DMS114 treated with DMSO at 0.1 percent for 48 hours (cell line): ENCODE results near the gene DTHD1.

Experiments
- DNase-seq: peaks from one replicate; lab custom pipeline; 2025; ENCODE audit not compliant: unreplicated experiment; lab: John Stamatoyannopoulos, UW

The DTHD1 gene

GRCh38 chr4:36269101-36269500 lies 12.3 kb upstream of the DTHD1 start:
- no peak for DNase-seq

- no peak for DNase-seq
These were observed 11.8 kb upstream of the DTHD1 start for GRCh38 chr4:36269533-36270173.

- DNase-seq: no peak
These were observed 8.1 kb upstream of the DTHD1 start for GRCh38 chr4:36273276-36273675.

GRCh38 chr4:36274158-36274557 lies 7.3 kb upstream of the DTHD1 start:
- no peak for DNase-seq

- DNase-seq: no peak
These were observed 3.9 kb upstream of the DTHD1 start for GRCh38 chr4:36277533-36277932.

- no peak for DNase-seq
These were observed 2.6 kb upstream of the DTHD1 start for GRCh38 chr4:36278789-36279188.

- DNase-seq: no peak
These were observed 861 bp upstream of the DTHD1 start for GRCh38 chr4:36280555-36280954.

- DNase-seq: no peak
These were observed 1.2 kb downstream of the DTHD1 start for GRCh38 chr4:36282503-36283030.

- no peak for DNase-seq
These were observed 2.6 kb downstream of the DTHD1 start for GRCh38 chr4:36283912-36284465.

GRCh38 chr4:36285784-36286480 lies 4.5 kb downstream of the DTHD1 start:
- no peak for DNase-seq

- DNase-seq: no peak
These were observed 5.1 kb downstream of the DTHD1 start for GRCh38 chr4:36286481-36286871.

- DNase-seq: no peak
These were observed 7.5 kb downstream of the DTHD1 start for GRCh38 chr4:36288731-36289426.

GRCh38 chr4:36290641-36291040 lies 9.2 kb downstream of the DTHD1 start:
- DNase-seq: no peak

GRCh38 chr4:36292556-36293188 lies 11.3 kb downstream of the DTHD1 start:
- DNase-seq: no peak

GRCh38 chr4:36301127-36301526 lies 19.7 kb downstream of the DTHD1 start:
- no peak for DNase-seq

GRCh38 chr4:36303426-36304137 lies 22.2 kb downstream of the DTHD1 start:
- DNase-seq: no peak

GRCh38 chr4:36304138-36304681 lies 22.8 kb downstream of the DTHD1 start:
- no peak for DNase-seq

GRCh38 chr4:36308150-36308549 lies 26.7 kb downstream of the DTHD1 start:
- DNase-seq: no peak

- no peak for DNase-seq
These were observed 28.8 kb downstream of the DTHD1 start for GRCh38 chr4:36310216-36310615.

GRCh38 chr4:36310793-36311192 lies 29.4 kb downstream of the DTHD1 start:
- DNase-seq: no peak
